Smooth muscle cell (in vitro differentiated cells): ENCODE results near the gene ICOS. TPM values are rescaled to one million over a fixed set of nuclear protein-coding genes. Genes with fewer than 3 reads are reported as not detected.

ENCODE experiments used
- DNase-seq: peaks from one replicate; lab custom pipeline; 2025; ENCODE audit not compliant: unreplicated experiment; lab: John Stamatoyannopoulos, UW
- H2AFZ ChIP-seq: fragments of 200-600 bp; sonication (generic); 2 replicates; pipeline ENCODE4 v1.6.0; 2016; ENCODE audit warnings: antibody characterized with exemption, low read depth, mild to moderate bottlenecking
- H3F3A ChIP-seq: fragments of 200-600 bp; sonication (generic); 2 replicates; pipeline ENCODE4 v1.6.0; 2017; ENCODE audit warnings: antibody characterized with exemption, low read depth
- H3K27ac ChIP-seq: fragments of 200-600 bp; sonication (generic); 2 replicates; pipeline ENCODE4 v1.5.1; 2016; ENCODE audit warnings: low read depth, mild to moderate bottlenecking
- H3K27me3 ChIP-seq: fragments of 200-600 bp; sonication (generic); 2 replicates; pipeline ENCODE4 v1.6.1; 2016; ENCODE audit warnings: low read depth, mild to moderate bottlenecking
- H3K36me3 ChIP-seq: fragments of 200-600 bp; sonication (generic); 2 replicates; pipeline ENCODE4 v1.5.1; 2016; ENCODE audit warnings: low read depth
- H3K4me1 ChIP-seq: fragments of 200-600 bp; sonication (generic); 2 replicates; pipeline ENCODE4 v1.5.1; 2016; ENCODE audit warnings: low read depth
- H3K4me2 ChIP-seq: fragments of 200-600 bp; sonication (generic); 2 replicates; pipeline ENCODE4 v1.6.0; 2016; ENCODE audit warnings: mild to moderate bottlenecking
- H3K4me3 ChIP-seq: fragments of 200-600 bp; sonication (generic); 2 replicates; pipeline ENCODE4 v1.5.1; 2016; ENCODE audit warnings: mild to moderate bottlenecking
- H3K79me2 ChIP-seq: fragments of 200-600 bp; sonication (generic); 2 replicates; pipeline ENCODE4 v1.6.0; 2016; ENCODE audit warnings: low read depth, mild to moderate bottlenecking
- H3K9ac ChIP-seq: fragments of 200-600 bp; sonication (generic); 2 replicates; pipeline ENCODE4 v1.6.0; 2016; ENCODE audit warnings: low read depth
- H3K9me3 ChIP-seq: fragments of 200-600 bp; sonication (generic); replicated peaks from 2 replicates; pipeline ENCODE4 v1.5.1; 2016; ENCODE audit warnings: low read depth
- H4K20me1 ChIP-seq: fragments of 200-600 bp; sonication (generic); 2 replicates; pipeline ENCODE4 v1.6.0; 2016; ENCODE audit warnings: low read depth
- WGBS: methylation state at CpG from one replicate; pipeline ENCODE4 v1.1.7; 2016; ENCODE audit warnings: low lambda C conversion rate; 5-methylcytosine and 5-hydroxymethylcytosine counted together
- polyA plus RNA-seq: library from polyadenylated mRNA; unstranded; fragments of >200 nt; fragmentation: Nextera tagmentation; extraction: Ambion mirVana; gene quantifications from 2 replicates; pipeline ENCODE4 v1.2.1, GENCODE V29; 2016
- total RNA-seq: library from RNA; depleted of rRNA; stranded (reverse); fragments of >200 nt; gene quantifications from 2 replicates; pipeline ENCODE4 v1.2.3, GENCODE V29; 2014
- TF ChIP-seq, protein P1 (sequence below): fragments of 200-600 bp; sonication (generic); IDR thresholded peaks from 2 replicates; pipeline ENCODE4 v1.5.1; 2017; ENCODE audit warnings: borderline replicate concordance, mild to moderate bottlenecking, antibody characterized with exemption; ENCODE audit not compliant: insufficient read depth, poor library complexity, severe bottlenecking

Gene ICOS
- total and polyA plus RNA-seq, 2 experiments from 2014 or later: not detected

DNA sequence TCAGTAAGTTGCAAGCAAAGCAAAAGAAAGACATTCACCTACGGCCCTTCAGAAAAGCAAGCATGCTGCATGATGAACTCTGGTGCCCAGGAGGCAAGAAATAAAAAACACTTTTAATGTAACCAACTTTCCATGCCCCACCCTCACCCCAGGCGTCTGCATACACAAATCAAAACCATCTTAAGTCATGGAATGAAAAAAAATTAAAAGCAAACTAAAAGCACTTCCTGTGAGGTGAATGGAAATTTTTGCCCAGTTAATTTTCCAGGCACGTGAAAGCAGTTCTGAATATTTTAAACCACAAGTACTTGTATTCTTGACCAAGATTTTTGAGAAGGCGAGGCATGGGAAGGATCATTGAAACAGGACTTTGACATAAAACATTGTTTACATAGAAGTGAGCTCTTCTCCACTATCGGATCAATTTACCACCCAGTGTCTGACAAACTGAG, 2.5 kb upstream of the ICOS start:
- Histone ChIP-seq H3F3A (no peaks in the 10 kb centered on the region), H3K9me3 (no peaks in the 10 kb centered on the region), H3K9ac (no peak overlapping the region), H3K27me3 (no peaks in the 10 kb centered on the region), H2AFZ (no peak overlapping the region), H3K79me2 (no peaks in the 10 kb centered on the region), H3K4me1 (no peaks in the 10 kb centered on the region), H4K20me1 (no peaks in the 10 kb centered on the region), H3K27ac (no peak overlapping the region), H3K36me3 (no peaks in the 10 kb centered on the region), H3K4me2 (no peak overlapping the region), H3K4me3 (no peak overlapping the region)
- WGBS: 61% methylated on average over 5 of the region's 5 CpGs
- TF ChIP-seq, protein P1, sequence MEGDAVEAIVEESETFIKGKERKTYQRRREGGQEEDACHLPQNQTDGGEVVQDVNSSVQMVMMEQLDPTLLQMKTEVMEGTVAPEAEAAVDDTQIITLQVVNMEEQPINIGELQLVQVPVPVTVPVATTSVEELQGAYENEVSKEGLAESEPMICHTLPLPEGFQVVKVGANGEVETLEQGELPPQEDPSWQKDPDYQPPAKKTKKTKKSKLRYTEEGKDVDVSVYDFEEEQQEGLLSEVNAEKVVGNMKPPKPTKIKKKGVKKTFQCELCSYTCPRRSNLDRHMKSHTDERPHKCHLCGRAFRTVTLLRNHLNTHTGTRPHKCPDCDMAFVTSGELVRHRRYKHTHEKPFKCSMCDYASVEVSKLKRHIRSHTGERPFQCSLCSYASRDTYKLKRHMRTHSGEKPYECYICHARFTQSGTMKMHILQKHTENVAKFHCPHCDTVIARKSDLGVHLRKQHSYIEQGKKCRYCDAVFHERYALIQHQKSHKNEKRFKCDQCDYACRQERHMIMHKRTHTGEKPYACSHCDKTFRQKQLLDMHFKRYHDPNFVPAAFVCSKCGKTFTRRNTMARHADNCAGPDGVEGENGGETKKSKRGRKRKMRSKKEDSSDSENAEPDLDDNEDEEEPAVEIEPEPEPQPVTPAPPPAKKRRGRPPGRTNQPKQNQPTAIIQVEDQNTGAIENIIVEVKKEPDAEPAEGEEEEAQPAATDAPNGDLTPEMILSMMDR: no peak
- no peak for DNase-seq

DNA sequence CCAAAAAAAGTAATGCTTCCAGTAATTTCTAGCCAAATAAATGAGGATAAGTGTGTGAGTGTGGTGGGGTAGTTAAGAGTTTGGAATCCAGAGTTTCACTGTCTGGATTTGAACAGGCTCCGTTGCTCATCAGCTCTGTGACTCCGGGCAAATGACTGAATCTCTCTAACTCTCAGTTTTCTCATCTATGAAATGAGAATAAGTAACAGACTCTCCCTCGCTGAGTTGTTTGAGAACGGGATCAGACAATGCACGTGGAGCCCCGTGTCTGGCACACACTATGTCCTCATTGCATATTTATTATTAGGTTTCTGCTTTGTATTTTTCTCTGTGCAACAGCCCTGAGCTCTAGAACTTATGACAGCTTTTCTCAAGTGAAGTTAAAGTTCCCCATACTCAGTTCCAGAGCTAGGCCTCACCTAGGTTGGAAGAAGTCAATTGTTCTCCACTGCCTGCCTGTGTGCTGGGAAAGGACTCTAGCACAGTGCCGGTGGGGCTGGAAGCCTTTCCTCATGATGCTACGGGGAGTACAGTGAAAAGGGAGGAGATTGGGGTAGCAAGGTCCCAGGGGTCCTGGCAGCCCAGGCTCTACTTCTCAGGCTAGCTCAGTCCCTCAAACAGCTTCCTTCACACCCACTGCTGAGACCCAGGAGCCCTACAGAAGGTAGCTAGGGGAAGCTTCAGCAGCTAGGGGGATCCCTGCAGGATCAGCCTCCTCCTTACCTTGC, 1.7 kb upstream of the ICOS start:
- Histone ChIP-seq H3K36me3 (no peaks in the 10 kb centered on the region), H3K9me3 (no peaks in the 10 kb centered on the region), H3K4me2 (no peak overlapping the region), H3K27ac (no peak overlapping the region), H2AFZ (no peak overlapping the region), H3K9ac (no peak overlapping the region), H3K79me2 (no peaks in the 10 kb centered on the region), H3K4me1 (no peaks in the 10 kb centered on the region), H3K4me3 (no peak overlapping the region), H3F3A (no peaks in the 10 kb centered on the region), H4K20me1 (no peaks in the 10 kb centered on the region), H3K27me3 (no peaks in the 10 kb centered on the region)
- TF ChIP-seq, protein P1: no peak
- WGBS: 77% methylated on average over 8 of the region's 8 CpGs
- DNase-seq: no peak

- H3K9ac ChIP-seq: no peak overlapping the region
- no peak for DNase-seq
- 97% methylated on average over 4 of the region's 4 CpGs for WGBS
- H3F3A ChIP-seq: no peaks in the 10 kb centered on the region
- H3K4me3 ChIP-seq: no peak overlapping the region
- H3K36me3 ChIP-seq: no peaks in the 10 kb centered on the region
- no peak overlapping the region for H3K27ac ChIP-seq
- no peak overlapping the region for H3K4me2 ChIP-seq
- TF ChIP-seq, protein P1: no peak
- no peaks in the 10 kb centered on the region for H3K27me3 ChIP-seq
- H3K4me1 ChIP-seq: no peaks in the 10 kb centered on the region
- H3K9me3 ChIP-seq: no peaks in the 10 kb centered on the region
- no peak overlapping the region for H2AFZ ChIP-seq
- H4K20me1 ChIP-seq: no peaks in the 10 kb centered on the region
- H3K79me2 ChIP-seq: no peaks in the 10 kb centered on the region
Observed at GRCh38 chr2:203935568-203935967, 995 bp upstream of the ICOS start.

GRCh38 chr2:203936949-203937348, 386 bp downstream of the ICOS start:
- Histone ChIP-seq H3F3A (no peaks in the 10 kb centered on the region), H4K20me1 (no peaks in the 10 kb centered on the region), H3K27me3 (no peaks in the 10 kb centered on the region), H3K27ac (no peak overlapping the region), H3K9ac (no peak overlapping the region), H3K4me2 (no peak overlapping the region), H2AFZ (no peak overlapping the region), H3K9me3 (no peaks in the 10 kb centered on the region), H3K79me2 (no peaks in the 10 kb centered on the region), H3K36me3 (no peaks in the 10 kb centered on the region), H3K4me1 (no peaks in the 10 kb centered on the region), H3K4me3 (no peak overlapping the region)
- TF ChIP-seq, protein P1: no peak
- no peak for DNase-seq
- 97% methylated on average over 1 of the region's 1 CpG for WGBS
